Activated naive CD4-positive, alpha-beta T cell treated with anti-CD3 and anti-CD28 coated beads, Interleukin-2, amount 50 U/mL, for 16 hours (primary cell): Measurements from ENCODE around the gene TBC1D17.

Experiments
- DNase-seq: peaks from one replicate; pipeline ENCODE4 v3.0.0-alpha.2; 2020

The TBC1D17 gene

DNA sequence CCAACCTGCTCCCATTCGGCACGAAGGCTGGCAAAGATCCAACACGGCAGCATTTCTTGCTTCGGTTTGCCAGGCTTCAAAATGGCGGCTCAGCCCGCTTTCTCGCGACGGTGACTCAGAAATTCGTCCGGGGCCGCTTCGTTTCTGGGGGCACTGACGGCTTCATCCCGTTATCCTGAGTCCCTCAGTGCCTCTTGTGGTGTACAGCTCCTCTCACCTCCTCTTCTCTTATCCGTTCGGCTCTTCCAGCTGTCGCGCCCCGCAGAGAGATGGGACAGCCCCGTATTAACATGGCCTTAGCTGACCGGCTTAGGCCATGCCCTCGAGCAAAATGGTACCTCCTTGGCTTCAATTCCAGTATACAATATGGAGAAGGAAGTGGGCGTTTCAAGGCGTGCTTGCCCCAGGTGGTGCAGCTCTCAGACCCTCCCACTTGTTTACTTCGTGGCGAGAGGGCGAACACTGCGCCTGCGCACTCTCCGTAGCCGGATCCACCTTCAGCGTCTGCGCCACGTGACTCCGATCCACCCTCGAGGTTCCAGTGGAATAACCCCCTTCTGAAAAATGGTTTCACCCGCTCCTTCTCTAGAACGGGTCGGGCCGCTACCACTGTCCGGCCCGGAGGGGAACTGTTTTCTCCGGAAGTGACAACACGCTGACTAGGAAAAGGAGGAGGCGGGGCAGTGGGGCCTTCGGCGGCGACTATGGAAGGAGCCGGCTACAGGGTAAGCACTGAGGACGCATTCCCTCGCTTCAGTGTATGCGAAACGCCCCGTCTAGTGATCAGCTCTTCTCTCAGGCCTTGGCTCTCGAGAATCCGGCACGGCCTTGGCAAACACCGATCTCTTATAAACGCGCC lies at the start of gene TBC1D17, which contains the start of gene AKT1S1:
Gene TBC1D17, plus strand, starts transcription at position 683 of the 859 bp plus-strand sequence. Its CDS starts 22 bp downstream, at position 705.
Gene AKT1S1, minus strand, starts transcription at position 336 of the 859 bp plus-strand sequence. CDS start 4,060 bp downstream, outside the sequence.
- DNase-seq, result peak; percentile 96

DNA sequence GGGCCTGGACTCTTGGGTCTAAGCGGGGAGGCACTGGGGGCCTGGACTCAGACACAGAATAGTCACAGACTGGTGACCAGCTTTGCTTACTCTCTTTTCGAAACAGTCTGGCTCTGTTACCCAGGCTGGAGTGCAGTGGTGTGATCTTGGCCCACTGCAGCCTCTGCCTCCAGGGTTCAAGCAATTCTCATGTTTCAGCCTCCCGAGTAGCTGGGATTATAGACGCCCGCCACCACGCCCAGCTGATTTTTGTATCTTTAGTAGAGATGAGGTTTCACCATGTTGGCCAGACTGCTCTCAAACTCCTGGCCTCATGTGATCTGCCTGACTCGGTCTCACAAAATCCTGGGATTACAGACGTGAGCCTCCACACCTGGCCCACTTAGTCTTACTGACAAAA lies 48.3 kb upstream of the TBC1D17 start:
- no peak for DNase-seq

DNA sequence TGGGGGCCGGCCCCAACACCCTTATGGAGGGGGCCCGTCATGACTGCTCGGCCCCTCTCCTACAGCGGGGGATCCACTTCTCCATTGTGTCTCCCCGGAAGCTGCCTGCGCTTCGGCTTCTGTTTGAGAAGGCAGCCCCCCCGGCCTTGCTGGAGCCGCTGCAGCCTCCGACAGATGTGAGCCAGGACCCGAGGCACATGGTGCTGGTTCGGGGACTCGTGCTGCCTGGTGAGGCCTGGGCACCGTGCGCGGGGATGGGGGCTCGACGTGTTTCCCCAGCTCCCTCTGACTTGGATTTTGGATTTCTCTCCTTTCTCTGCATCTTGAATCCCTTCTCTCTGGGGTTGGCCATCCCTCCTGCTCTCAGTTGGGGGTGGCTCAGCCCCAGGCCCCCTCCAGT lies 47.8 kb upstream of the TBC1D17 start:
- DNase-seq, result no peak

DNA sequence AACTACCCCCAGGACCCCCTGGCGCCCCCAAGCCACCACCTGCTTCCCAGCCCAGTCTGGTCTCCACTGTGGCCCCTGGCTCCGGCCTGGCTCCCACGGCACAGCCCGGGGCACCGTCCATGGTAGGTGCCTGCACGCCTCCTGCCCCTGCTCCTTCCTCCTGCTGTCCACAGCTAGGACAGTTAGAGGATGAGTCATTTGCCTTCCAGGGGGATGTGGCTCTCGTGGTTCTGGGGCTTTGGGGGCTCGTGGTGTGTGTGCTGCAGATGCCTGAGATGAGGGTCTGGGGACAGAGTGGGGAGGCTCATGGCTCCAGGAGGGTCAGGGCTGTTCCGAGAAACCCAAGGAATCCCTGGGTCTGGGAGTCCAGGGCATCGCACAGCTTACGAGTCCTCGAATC lies 46.7 kb upstream of the TBC1D17 start:
- no peak for DNase-seq

DNA sequence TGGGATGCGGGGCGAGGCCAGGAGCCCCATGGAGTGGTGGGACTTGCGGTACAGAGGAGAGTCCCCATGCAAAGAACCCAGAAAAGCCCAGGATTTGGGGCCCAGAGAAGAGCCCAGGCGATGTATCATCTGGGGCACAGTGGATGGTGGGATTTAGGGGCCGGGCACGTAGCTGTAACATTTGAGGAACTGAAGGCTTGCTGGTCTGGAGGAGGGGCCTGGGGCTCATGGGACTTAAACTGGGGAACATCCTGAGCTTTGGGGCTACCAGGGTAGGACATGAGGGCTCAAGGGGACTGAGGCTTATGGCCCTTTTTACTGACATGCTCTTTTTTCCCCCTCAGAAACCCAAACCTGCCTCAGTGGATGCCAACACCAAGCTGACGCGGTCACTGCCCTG lies 45.9 kb upstream of the TBC1D17 start:
- no peak for DNase-seq

DNA sequence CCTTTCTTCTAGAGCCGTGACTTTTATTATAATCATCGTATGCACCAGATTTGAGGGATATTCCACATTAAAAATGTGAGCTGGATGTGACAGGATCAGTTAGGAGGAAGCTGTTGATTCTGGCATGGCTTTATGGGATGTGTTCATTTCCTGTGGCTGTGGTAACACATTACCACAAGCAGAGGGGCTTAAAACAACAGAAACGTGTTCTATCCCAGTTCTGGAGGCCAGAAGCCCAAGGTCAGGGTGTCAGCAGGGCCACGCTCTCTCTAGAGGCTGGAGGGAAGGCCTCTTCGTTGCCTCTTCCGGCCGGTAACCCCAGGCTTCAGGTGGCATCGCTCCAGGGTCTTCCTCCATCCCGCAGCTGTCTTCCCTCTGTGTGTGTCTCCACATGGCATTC lies 44.9 kb upstream of the TBC1D17 start:
- no peak for DNase-seq

DNA sequence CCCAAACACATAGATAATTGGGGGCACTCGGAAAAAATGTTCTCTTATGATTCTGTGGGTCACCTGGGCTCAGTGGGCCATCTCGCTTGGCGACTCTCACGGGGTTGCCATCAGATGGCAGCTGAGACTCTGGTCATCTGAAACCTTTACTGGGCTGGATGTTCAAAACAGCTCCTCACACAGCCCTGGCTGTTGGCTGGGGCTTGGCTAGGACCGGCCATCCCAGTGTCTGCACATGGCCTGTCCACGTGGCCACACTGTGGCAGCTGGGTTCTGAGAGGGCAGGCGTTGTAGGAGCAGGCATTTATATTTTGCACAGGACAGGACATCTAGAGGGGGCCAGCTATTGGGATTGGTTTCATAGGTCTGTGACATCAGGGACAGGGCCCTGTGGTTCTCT lies 43.9 kb upstream of the TBC1D17 start:
- DNase-seq, result no peak

DNA sequence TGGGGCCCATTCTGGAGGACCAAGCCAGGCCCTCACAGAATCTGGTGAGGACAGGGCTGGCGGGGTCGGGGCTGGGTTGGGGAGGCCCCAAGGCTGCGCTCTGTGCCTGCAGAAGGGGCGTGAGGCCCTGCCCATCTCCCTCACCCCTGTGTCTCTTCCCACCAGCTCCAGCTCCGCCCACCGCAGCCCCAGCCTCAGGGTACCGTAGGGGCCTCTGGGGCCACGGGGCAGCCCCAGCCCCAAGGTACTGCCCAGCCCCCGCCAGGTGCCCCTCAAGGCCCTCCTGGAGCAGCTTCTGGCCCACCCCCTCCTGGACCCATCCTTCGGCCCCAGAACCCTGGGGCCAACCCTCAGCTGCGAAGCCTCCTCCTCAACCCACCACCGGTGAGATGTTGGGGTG lies 41.9 kb upstream of the TBC1D17 start:
- DNase-seq, result no peak

DNA sequence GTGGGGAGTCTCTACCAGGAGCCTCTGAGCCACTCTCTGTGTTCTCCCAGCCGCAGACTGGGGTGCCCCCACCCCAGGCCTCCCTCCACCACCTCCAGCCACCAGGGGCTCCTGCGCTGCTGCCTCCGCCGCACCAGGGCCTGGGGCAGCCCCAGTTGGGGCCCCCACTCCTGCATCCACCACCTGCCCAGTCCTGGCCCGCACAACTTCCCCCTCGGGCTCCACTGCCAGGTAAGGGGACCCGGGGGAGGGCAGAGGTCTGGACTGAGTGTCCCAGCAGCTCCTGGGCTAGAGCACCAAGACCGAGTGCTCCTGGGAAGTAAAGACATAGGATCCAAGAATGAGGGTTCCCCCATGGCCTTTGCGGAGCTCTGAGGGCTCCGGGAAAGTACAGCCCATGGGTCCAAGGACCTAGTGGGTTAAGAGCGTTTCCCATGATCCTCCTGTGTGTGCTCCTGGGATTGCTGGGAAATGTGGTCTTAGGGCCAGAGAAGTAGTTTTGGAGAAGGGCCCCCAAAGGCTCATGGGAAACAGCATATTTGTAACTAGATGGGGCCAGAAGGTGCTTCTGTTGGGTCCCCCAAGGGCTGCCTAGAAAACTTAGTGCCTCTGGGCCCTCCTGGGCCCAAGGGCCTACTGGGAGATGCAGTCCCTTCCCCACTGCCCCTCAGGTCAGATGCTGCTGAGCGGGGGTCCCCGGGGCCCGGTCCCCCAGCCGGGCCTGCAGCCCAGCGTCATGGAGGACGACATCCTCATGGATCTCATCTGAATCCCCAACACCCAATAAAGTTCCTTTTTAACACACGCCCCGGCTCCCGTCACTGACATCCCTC lies 41.1 kb upstream of the TBC1D17 start:
- no peak for DNase-seq

DNA sequence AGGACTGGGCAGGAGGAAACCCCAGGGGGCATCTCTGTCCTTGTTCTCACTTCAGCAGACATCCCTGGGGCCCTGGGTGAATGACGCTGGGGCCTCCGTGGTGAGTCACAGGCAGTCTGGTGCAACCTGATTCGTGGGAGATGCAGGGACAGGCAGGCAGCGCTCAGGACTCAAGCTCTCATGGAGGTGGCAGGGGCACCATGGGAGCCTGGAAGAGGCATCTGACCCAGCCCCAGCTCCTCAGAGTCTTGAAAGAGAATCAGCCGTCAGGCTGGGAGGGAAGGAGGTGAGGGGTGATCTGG lies 40.5 kb upstream of the TBC1D17 start:
- no peak for DNase-seq

DNA sequence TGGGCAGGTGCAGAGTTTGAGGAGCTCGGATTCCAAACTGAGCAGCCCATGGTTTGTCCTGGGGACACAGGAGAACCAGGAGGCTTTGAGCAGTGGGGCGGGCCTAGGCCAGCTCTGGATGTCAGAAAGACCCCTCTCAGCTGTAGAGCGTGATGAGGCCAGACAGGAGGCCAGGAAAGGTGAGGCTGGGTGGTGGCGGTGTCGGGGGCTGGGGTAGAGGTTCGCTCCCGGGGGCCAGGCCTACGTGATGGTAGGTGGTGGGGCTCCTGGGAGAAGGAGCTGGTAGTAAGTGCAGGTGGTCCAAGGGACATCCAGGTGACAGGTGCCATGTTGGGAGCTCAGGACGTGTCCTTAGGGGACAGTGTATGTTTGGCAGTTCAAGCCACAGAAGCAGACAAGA lies 40.1 kb upstream of the TBC1D17 start:
- DNase-seq, result no peak

DNA sequence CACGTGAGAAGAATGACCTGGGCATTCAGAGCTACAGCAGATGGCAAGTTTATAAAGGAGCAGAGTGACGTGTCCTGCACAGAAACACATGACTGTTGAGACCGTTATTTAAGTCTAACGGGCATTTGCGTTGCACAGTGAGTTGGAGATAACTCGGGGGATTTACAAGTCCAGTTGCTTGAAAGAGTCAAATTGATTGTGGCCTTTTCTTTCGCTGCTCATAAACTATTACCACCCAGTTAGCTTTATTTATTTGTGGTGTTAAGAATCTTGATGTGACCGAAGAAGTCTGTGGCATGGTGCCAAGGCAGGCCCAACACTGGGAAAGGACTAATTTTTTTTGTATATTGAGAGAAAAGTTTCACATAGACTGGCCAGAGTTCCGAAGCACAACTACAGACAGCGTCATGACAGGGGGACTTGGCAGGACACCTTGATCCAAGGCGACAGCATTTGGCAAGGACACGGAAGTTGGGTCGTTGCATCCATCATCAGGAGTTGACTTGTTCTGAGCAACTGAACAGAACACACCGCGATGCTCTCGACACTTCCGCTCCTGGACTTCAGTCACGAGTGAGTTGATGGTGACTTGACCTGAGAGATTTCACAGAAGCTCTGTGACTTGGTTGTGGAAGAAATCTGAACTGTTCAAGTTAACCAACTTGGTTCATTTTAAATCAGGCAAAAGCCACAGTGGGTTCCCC lies 38.5 kb upstream of the TBC1D17 start:
- no peak for DNase-seq

DNA sequence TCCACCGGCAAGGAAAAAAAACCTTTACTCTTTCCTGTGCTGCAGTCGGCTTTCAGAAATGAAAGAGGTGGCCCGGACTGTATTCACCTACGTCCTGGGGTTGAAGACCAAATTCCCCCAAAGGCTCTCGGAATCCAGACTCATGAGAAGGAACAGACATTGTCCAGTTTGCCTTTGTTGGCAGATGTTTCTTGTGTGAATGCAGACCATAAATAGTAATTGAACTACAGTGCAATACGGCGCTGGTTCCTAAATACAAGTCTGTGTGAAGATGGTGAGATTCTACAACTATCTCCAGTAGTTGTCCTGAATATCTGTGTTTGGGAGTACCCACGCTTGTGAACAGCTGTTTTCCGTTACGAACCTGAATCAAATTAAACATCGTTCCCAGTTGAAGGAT lies 37.8 kb upstream of the TBC1D17 start:
- DNase-seq, result no peak

DNA sequence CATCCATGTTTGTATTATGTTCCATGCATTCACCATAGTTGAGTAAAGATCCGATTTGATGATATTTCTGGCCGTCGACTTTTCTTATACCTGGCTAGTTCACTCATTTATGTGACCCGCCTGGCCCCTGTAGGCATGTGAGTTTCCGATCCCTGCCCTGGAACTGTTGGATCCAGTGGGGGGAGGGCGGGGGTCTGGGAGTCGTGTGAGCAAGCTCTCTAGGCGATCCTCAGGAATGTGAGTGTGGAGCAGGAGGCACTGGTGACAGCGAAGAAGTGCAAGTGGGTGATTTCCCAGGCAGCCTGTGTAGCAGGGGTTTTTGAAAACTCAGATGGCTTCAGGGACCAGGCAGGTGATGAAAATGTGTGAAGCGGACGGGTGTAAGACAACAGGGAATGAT lies 37.2 kb upstream of the TBC1D17 start:
- DNase-seq, result no peak

DNA sequence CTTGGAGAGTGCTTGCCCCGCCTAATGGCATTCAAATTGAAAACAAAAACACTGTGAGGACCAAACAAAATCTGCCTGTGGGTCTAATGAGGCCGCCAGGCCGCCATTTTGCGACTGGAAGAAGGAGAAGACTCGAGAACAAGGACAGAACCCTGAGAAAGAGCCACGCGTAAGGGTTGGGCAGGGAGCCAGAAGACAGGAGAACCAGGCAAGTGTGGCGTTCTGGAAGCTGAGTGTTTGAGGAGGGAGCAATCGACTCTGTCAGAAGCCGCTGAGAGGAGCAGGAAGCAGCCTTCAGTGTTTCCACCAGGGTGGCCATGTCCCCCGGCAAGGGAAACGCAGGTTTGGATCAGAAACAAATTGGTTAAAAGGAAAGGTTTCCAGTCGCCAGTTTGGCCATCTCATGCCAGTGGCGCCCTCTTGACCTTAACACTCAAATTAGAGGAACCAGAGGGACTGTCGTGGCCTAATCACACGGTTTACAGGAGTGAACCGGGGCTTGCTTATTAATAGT lies 36.7 kb upstream of the TBC1D17 start:
- DNase-seq, result no peak

DNA sequence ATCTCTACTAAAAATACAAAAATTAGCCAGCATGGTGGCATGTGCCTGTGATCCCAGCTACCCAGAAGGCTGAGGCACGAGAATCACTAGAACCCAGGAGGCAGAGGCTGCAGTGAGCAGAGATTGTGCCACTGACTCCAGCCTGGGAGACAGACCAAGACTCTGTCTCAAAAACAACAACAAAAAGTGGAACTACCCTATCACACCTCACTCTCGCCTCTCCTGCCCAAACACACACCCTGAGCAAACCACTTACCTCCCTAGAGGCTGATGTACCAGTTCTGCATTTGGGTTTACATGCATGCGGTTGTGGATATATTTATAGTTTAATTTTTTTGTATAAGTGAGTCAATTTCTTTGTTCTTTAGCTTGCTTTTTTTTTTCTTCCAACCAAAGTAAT lies 34.2 kb upstream of the TBC1D17 start:
- DNase-seq, result no peak

DNA sequence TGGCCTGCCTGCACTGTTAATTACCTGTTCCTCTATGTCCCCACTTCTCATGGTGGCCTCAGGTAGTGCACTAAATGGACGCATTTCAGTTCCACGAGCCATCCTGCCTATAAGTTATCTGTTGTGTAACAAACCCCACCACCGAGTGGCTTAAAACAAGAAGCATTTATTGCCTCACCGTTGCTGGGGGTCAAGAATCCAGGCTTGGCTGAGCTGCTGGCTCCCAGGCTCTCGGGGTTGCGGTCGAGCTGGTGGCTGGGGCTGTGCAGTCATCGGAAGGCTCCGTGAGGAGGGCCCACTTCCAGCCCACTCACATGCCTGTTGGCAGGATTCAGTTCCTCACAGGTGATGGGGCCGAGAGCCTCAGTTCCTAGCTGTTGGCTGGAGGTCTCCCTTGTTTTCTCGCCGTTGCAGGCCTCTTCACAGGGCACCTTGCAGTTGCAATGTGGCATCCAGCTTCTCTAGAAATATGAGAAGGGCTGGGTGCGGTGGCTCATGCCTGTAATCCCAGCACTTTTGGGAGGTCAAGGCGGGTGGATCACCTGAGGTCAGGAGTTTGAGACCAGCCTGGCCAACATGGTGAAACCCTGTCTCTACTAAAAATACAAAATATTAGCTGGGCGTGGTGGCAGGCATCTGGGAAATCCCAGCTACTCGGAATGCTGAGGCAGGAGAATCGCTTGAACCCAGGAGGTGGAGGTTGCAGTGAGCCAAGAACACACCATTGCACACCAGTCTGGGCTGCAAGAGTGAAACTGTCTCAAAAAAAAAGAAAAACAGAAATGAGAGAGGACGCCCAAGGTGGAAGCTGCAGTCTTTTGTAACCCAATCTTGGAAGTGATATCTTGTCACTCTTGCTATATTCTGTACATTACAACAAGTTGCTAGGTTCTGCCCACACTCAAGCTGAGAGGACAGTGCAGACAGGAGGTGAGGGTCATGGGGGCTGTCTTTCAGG lies 33.1 kb upstream of the TBC1D17 start:
- no peak for DNase-seq

DNA sequence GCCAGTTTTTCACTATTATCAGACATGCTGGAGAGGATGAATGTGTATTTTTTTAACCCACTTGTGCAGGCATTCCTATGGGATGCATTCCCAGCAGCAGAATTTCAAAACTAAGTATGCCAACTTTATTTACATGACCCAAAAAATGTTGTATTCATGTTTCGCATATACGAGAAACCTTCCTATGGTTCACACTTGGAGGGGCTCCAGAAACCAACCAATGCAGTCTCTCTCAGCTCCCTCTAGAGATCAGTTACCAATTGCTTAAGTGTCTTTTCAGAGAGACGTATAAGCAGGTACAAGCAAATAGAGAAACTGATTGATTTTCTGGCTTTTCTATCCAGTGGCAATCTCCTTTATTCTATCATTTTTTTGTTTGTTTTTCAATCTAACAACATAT lies 32.1 kb upstream of the TBC1D17 start:
- no peak for DNase-seq

DNA sequence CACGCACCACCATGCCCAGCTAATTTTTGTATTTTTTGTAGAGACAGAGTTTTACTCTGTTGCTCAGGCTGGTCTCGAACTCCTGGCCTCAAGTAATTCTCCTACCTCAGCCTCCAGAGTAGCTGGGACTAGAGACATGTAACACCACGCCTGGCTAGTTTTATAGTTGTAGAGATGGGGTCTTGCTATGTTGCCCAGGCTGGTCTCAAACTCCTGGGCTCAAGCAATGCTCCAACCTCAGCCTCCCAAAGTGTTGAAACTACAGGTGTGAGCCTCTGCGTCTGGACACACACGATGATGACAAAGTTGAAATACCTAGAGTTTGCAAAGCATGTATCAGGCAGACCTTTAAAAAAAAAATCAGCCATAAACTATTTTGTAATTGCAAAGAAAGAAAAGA lies 31.1 kb upstream of the TBC1D17 start:
- no peak for DNase-seq

DNA sequence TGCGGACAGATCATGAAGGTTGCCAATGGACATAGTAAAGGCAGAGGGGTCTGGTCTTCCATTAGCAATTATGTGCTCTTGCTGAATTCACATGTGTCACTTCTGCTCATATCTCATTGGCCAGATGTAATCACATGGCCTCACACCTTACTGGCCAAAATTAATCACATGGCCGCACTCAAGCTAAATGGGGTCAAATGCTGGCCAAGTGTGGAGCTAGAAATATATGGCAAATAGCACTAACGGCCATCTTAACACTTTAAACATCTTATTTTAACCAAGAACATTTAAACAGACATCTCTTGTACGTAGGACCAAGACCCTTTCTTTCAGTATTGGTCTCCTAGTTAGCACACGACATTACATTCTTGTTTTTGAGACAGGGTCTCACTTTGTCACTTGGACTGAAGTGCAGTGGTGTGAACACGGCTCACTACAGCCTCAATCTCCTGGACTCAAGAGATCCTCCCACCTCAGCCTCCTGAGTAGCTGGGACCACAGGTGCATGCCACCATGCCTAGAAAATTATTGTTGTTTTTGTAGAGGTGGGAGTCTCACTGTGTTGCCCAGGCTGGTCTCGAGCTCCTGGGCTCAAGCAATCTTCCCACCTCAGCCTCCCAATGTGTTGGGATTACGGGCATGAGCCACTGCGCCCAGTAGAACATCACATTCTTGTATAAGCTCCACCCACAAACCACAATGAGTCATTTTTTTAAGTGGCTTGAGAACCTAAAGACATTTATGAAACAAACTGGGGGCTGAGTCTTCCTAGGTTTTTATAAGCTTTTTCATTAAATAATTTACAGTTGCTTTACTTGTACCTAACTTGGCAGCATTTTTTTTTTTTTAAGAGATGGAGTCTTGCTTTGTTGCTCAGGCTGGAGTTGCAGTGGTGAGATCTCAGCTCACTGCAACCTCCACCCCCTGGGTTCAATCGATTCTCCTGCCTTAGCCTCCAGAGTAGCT lies 29.5 kb upstream of the TBC1D17 start:
- DNase-seq, result no peak

DNA sequence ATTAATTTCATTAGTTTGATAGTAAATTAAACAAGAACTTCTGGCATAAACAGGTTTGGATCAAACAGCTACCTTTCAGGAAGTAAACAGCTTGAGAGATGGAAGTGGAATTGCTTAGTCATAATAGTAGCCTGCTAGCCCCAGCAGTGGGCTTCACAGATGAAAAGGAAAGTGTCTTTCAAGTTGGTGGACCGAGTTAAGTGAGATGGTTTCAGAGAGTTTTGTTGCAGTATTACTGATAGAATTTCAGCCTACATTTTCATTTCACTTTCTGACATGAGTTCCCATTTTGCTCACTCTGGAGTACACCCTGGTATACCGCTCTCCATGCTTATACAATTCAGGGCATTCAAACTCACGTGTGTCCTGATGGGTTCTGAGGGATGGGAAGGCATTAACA lies 28.6 kb upstream of the TBC1D17 start:
- no peak for DNase-seq
